ENCODE data around the gene SPOCD1.

- no peak for TF ChIP-seq CTCF (conservative IDR thresholded peaks at IDR 0.05)
- no peak for TF ChIP-seq EZH2 (IDR thresholded peaks at IDR 0.05; ENCODE audit: low read depth)
These were observed 27.5 kb downstream of the SPOCD1 start for GRCh38 chr1:31788138-31788824.
